Tibial nerve (tissue), 4 donors: ENCODE results near the gene ADAR. TPM values are rescaled to one million over a fixed set of nuclear protein-coding genes. Genes with fewer than 3 reads are reported as not detected.

Experiments
- DNase-seq, 2 donors: peaks; one replicate each; pipeline ENCODE4 v3.0.0-alpha.2; 2019; ENCODE audit warnings: low spot score in 2 of 2
- H3K27ac ChIP-seq, 4 donors: fragments of 200-600 bp; sonication (generic) in 3 of 4; one replicate each; pipeline ENCODE4 v1.5.1; 2017 to 2019; ENCODE audit warnings: mild to moderate bottlenecking in 1 of 4
- H3K27me3 ChIP-seq, 2 donors: fragments of 200-600 bp; sonication (generic) in 1 of 2; one replicate each; pipeline versions ENCODE4 v1.5.1 to v1.6.0; 2017 to 2019
- H3K36me3 ChIP-seq, 3 donors: fragments of 200-600 bp; sonication (generic); one replicate each; pipeline ENCODE4 v1.5.1; 2018 to 2019
- H3K4me1 ChIP-seq, 4 donors: fragments of 200-600 bp; sonication (generic) in 3 of 4; one replicate each; pipeline ENCODE4 v1.5.1; 2017 to 2019
- H3K4me3 ChIP-seq, 4 donors: fragments of 200-600 bp; sonication (generic) in 3 of 4; one replicate each; pipeline ENCODE4 v1.5.1; 2017 to 2019; ENCODE audit warnings: mild to moderate bottlenecking in 1 of 4, moderate library complexity in 1 of 4
- H3K9me3 ChIP-seq, 4 donors: fragments of 200-600 bp; sonication (generic) in 3 of 4; one replicate each; pipeline ENCODE4 v1.5.1; 2017 to 2019
- EP300 ChIP-seq, 2 donors: sonication (generic); formaldehyde crosslinking; IDR thresholded peaks; one replicate each; pipeline ENCODE4 v1.6.1; 2017; ENCODE audit warnings: antibody characterized with exemption in 2 of 2, mild to moderate bottlenecking in 1 of 2
- POLR2A ChIP-seq, 2 donors: fragments of 450-650 bp; IDR thresholded peaks; one replicate each; pipeline ENCODE4 v1.6.1; 2017; ENCODE audit warnings: antibody characterized with exemption in 2 of 2, mild to moderate bottlenecking in 2 of 2, moderate library complexity in 2 of 2
- WGBS, 2 donors: methylation state at CpG; one replicate each; pipeline ENCODE4 v1.1.5; 2018; 5-methylcytosine and 5-hydroxymethylcytosine counted together
- total RNA-seq, 4 donors: library from RNA; depleted of rRNA; stranded (reverse); fragments of >200 nt; gene quantifications; one replicate each; pipeline ENCODE4 v1.1.0, GENCODE V29; 2016
- TF ChIP-seq, protein P1 (sequence below), 5 experiments: fragments of 200-600 bp in 3 of 5; fragments of 450-650 bp in 2 of 5; sonication (generic) in 3 of 5; IDR thresholded peaks; one replicate each; pipeline ENCODE4 v1.5.1; 2016 to 2019; ENCODE audit warnings: antibody characterized with exemption in 5 of 5, mild to moderate bottlenecking in 3 of 5, moderate library complexity in 2 of 5

Gene ADAR
- total RNA-seq, 4 donors from 2014 or later = 105 to 120 (median 107) TPM

DNA sequence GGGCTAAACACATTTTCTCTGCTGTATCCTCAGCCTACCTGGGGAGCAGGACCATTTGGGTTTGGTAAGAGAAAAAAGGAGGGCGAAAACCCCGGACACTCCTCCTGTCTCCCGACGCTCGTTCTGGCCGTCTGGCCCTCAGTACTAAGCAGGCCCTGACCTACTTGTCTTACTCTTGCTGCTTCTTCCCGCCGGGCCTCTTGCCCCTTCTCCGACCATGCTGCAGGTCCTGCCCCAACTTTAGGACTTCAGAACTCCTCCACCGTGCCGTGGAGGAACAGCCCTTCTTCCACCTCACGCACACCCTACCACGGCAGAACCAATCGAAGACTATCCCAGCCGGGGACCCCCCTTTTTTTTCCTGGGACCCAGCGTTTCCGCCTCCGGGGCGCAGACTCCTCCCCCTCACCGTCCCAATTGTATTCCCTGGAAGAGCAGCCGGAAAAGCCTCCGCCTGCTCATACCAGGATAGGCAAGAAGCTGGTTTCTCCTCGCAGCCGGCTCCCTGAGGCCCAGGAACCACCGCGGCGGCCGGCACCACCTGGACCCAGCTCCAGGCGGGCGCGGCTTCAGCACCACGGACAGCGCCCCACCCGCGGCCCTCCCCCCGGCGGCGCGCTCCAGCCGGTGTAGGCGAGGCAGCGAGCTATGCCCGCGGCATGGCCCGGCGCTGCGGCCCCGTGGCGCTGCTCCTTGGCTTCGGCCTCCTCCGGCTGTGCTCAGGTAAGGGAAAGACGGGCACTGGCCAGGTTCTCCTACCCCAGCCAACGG is 40.4 kb downstream of the ADAR start, which contains the start of gene CHRNB2:
CHRNB2 (plus strand) TSS at position 393 of the 771 bp plus-strand sequence; CDS start at position 660, 267 bp downstream.
- H3K36me3 ChIP-seq = no peaks in the 10 kb centered on the region

DNA sequence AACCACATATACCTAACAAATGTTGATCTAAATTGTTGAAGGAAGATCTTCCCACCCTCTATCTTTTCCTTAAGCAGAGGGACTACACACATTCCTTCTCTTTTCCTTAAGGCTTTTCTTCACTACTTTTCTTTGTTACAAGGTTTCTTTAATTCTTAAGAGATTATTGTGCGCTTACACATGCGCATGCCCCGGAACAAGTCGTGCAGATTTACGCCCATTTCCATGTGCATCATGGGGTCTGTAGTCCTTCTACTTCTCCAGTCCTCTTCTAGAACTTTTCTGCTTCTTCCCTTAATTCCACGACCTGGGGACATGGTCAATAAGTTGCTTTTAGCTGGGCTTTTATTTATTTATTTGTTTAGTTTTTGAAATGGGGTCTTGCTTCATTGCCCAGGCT is 42.1 kb downstream of the ADAR start:
- WGBS, 2 donors = 86 to 88% methylated on average over 6 of the region's 6 CpGs
- TF ChIP-seq EP300 (IDR thresholded peaks at IDR 0.05) (no peak), POLR2A (IDR thresholded peaks at IDR 0.05) (no peak)
- TF ChIP-seq, protein P1, sequence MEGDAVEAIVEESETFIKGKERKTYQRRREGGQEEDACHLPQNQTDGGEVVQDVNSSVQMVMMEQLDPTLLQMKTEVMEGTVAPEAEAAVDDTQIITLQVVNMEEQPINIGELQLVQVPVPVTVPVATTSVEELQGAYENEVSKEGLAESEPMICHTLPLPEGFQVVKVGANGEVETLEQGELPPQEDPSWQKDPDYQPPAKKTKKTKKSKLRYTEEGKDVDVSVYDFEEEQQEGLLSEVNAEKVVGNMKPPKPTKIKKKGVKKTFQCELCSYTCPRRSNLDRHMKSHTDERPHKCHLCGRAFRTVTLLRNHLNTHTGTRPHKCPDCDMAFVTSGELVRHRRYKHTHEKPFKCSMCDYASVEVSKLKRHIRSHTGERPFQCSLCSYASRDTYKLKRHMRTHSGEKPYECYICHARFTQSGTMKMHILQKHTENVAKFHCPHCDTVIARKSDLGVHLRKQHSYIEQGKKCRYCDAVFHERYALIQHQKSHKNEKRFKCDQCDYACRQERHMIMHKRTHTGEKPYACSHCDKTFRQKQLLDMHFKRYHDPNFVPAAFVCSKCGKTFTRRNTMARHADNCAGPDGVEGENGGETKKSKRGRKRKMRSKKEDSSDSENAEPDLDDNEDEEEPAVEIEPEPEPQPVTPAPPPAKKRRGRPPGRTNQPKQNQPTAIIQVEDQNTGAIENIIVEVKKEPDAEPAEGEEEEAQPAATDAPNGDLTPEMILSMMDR (IDR thresholded peaks at IDR 0.05) = no peak

More for the DNA sequence above, 40.4 kb downstream of the ADAR start, which contains the start of gene CHRNB2:
- Histone ChIP-seq H3K27me3 (peaks cover 0 to 18% of the 10 kb centered on the region in 2 donors), H3K4me1 (peaks cover 0 to 12% (median 5%) of the 10 kb centered on the region in 4 donors), H3K9me3 (no peaks in the 10 kb centered on the region), H3K27ac (no peak within 1 kb of the TSS), H3K4me3 (peak within 1 kb of the TSS in 1 of 4 donors; percentile 34)
- TF ChIP-seq, protein P1 (IDR thresholded peaks at IDR 0.05) = peak in 1 of 5 experiments; percentile 25
- TF ChIP-seq EP300 (IDR thresholded peaks at IDR 0.05) (no peak), POLR2A (IDR thresholded peaks at IDR 0.05) (no peak)
- 2 to 3% methylated on average over 23 to 34 of the region's 53 CpGs for WGBS, 2 donors
- peak; percentile 33 to 39 for DNase-seq

DNA sequence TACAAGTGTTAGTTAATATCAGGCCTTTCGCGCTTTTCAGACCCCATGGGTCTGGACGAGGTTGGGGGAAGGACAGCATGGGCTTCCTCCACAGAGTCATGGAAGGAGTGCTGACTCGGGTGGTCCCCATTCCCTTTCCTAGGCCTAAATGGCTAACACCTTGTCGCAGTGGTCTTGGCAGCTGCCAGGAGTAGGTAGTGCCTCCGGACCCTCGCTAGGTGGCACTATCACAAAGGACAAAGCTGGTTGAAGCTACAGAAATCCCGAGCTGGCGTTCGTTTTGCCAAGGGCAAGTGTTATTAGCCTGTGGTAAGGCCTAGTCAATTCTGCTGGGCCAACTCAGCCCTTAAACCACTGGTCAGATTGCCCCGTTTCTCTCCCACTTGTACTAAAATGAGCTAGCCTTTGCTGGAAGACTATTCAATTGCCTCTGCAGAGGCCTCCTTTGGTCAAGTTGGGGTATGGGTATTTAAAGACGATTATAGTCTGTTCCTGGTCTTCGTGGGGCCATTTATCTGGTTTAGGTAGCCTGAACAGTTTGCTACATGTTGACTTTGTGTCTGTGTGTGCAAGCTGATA is 48.4 kb downstream of the ADAR start:
- H3K4me1 ChIP-seq = peaks cover 0 to 35% (median 20%) of the 10 kb centered on the region in 4 donors
- peak; percentile 75 to 86 for DNase-seq
- H3K9me3 ChIP-seq = no peaks in the 10 kb centered on the region
- H3K36me3 ChIP-seq = peaks cover 0 to 14% (median 0%) of the 10 kb centered on the region in 3 donors
- H3K4me3 ChIP-seq = peak overlapping the region; percentile 56 to 97 (median 71)
- no peak for TF ChIP-seq POLR2A (IDR thresholded peaks at IDR 0.05)
- TF ChIP-seq, protein P1 (IDR thresholded peaks at IDR 0.05) = peak; percentile 84 to 95 (median 94)
- no peaks in the 10 kb centered on the region for H3K27me3 ChIP-seq
- 10 to 12% methylated on average over 13 of the region's 13 CpGs for WGBS, 2 donors
- H3K27ac ChIP-seq = peak overlapping the region; percentile 81 to 98 (median 90)

More for the DNA sequence above, 42.1 kb downstream of the ADAR start:
- H3K9me3 ChIP-seq = no peaks in the 10 kb centered on the region
- H3K4me1 ChIP-seq = peaks cover 0 to 12% (median 5%) of the 10 kb centered on the region in 4 donors
- H3K36me3 ChIP-seq = no peaks in the 10 kb centered on the region
- H3K4me3 ChIP-seq = no peak overlapping the region
- DNase-seq = no peak
- H3K27ac ChIP-seq = no peak overlapping the region
- peaks cover 0 to 18% of the 10 kb centered on the region in 2 donors for H3K27me3 ChIP-seq

DNA sequence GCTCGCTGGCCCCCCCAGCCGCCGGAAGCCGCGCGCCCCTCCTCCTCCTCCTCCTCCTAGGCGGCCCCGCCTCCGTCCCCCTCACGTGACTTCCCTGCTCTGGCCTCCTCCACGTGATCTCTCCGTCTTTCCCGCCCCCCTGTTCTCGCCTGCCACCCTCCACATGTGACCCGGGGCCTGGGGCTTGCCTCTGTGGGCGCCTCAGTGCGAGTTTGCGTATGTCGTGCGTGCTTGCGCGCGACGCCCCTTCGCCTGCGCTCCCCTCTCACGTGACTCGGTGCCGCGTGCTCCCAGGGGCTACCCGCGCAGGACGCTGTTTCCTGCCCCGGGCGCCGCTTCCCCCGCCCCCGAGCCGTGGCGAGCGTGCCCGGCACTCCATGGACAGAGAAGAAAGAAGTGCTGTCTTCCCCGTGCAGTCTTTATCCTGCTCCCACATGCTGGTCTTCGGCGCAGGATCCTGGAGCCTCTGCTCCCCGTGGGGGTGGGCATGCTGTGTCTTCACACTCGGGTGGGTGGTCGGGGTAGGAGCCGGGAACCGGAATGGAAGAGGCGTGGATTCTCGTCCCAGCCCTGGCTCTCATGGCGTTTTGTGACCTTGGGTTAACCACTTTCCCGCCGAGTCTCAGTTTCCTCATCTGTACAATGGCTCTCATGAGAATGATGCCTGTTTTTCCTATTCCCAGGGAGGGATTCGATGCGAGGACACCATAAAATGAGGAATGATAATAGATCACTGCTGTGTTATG is 49.1 kb downstream of the ADAR start:
- Histone ChIP-seq H3K4me3 (peak overlapping the region; percentile 56 to 97 (median 71)), H3K36me3 (peaks cover 0 to 21% (median 0%) of the 10 kb centered on the region in 3 donors), H3K4me1 (peaks cover 0 to 36% (median 20%) of the 10 kb centered on the region in 4 donors), H3K27ac (peak overlapping the region; percentile 81 to 98 (median 90)), H3K9me3 (no peaks in the 10 kb centered on the region), H3K27me3 (no peaks in the 10 kb centered on the region)
- TF ChIP-seq, protein P1 (IDR thresholded peaks at IDR 0.05) = peak in 1 of 5 experiments; percentile 42
- peak; percentile 98 to 99 for TF ChIP-seq EP300 (IDR thresholded peaks at IDR 0.05)
- peak; percentile 38 to 62 for TF ChIP-seq POLR2A (IDR thresholded peaks at IDR 0.05)
- WGBS, 2 donors = 0 to 1% methylated on average over 42 to 44 of the region's 57 CpGs
- DNase-seq = peak; percentile 99
